ENCODE results near the gene LONP2. TPM values are rescaled to one million over a fixed set of nuclear protein-coding genes. Genes with fewer than 3 reads are reported as not detected.
A peak's percentile ranks its signal among the peaks of the same experiment; 100 is the strongest.
"Not testable (repeated sequence)": the region's sequence is repeated elsewhere in the genome, so short reads cannot be mapped to it uniquely, and the experiment has no call there.

Gene LONP2
- total RNA-seq, 1 donor from 2014 or later, result 81.9 TPM

DNA sequence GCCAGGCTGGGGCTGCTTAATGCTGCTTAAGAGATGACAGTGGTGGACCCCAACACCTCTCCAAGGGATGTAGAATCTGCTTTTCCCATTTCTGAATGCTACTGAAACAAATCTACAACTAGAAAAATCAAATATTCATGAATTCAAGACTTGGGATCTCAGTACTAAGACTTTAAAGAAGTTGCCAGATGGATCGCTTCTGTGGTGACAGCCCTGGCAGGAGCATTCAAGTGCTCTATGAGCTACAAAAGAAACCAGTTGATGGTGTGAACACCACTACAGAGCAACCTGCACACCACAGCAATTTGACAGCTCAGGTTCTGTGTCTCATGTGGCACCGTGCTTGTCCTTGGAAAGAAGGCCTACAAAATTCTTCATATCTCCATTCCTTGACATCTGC is 98.5 kb downstream of the LONP2 start:
- no peak for DNase-seq

DNA sequence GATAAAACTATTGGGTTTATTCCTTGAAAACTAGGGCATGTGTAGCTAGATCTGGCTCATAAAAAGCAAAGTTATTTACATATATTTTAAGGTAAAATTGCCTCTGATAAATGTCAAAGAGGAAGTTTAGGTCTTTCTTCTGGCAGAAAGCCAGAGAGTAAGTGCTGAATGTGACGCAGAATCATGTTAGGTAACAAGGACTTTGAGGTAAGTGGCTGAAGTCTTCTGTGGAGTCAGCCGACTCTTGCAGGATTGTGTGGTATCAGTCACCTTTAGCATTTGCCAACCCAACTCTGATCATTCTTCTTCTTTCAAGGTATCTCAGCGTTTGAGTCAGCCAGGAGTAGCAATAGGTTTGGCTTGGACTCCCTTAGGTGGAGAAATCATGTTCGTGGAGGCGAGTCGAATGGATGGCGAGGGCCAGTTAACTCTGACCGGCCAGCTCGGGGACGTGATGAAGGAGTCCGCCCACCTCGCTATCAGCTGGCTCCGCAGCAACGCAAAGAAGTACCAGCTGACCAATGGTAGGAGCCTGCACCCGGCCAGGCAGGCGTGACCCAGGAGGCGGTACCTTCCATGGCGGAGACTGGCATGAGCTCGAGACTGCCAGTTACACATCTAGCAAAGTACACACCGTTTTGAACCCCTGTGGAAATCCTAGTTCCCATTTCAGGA is 103.2 kb downstream of the LONP2 start:
- no peak for DNase-seq

DNA sequence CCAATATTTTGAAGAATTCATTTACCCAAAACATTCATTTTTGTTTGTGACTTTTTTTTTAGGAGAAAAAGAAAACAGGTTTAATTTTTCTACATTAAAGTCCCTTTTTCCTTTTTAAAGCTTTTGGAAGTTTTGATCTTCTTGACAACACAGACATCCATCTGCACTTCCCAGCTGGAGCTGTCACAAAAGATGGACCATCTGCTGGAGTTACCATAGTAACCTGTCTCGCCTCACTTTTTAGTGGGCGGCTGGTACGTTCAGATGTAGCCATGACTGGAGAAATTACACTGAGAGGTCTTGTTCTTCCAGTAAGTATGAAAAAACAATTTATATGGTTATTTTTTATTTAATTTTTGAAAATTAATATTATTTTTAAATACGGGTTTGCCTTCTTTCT is 103.9 kb downstream of the LONP2 start:
- peak; percentile 46 for DNase-seq

DNA sequence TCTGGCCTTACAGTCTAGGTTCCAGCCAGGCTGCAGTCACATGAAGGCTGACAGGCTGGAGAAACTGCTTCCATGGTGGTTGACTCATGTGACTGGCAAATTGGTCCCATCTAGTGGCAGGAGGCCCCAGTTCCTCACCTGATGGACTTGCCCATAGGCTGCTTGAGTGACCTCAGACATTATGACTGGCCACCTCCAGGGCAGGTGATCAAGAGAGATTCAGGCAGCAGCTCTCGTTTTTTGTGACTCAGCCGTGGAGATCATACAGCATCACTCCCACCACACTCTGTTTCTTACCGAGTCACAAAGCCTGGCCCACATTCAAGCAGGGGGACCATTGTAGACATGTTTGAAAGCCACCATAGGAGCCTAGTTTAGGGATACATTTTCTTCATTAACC is 106.6 kb downstream of the LONP2 start:
- no peak for DNase-seq

DNA sequence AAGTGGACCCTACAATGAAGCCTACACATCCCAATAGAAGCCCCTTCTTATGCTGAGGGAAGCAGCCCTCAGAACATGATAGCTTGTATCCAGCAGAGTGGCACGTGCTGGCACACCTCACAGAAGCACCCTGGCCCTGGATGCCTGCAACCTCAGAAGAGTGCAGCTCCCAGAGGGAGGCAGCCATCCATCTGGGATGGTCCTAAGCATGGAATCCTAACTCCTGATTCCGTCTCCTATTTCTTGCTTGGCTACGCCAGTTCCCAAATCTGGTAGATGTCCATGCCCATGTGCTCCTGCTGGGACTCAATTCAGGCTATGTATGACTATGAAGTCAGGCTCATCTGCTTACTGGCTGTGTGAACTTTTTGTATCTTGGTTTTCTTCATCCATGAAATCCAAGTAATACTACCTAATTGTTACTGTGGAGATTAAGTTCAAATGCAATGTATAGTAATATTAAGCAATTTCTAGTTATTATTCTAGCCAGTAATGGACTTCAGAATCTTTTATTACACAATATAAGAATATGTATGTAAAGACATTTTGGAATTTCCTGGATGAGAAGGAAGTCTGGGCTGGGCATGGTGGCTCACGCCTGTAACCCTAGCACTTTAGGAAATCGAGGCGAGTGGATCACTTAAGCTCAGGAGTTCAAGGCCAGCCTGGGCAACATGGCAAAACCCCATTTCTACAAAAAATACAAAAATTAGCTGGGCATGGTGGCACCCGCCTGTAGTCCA is 108.7 kb downstream of the LONP2 start:
- no peak for DNase-seq

DNA sequence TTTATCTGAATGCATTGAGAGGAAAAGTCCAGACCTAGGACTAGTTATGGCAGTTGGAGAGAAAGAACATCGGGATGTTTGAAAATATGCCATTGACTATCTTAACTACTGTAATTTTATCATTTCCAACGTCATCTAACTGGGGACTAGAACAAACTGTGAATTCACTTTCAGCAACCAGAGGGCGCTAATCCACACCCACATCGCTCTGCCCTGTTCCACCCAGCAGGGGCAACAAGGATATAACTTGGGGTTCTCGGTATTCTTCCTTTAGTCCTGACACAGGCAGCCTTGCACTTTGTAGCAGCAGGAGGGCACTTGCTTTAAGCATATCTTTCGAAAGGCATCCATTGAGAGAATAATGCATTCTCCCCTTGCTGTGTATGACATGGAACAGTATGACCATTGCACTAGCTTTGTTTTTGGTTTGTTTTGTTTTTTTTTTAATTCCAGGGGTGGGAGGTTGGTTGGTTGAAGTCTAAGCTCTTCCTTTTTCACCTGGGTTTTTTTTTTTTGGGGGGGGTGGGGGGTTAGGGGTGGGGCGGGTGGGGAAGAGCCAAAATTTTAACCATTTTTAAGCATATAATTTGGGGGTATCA is 109.6 kb downstream of the LONP2 start:
- DNase-seq, result no peak

DNA sequence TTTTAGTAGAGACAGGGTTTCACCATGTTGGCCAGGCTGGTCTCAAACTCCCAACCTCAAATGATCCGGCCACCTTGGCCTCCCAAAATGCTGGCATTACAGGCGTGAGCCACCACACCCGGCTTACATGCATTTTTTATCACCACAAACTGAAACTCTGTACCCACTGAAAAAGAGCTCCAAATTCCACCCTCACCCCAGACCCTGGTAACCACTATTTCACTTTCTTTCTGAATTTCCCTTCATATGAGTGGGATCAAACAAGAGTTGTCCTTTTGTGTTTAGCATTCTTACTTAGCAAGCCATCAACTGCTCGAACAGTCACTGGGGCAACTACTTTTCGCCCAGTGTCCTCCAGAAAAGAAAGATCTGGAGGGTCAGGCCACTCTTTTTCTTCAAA is 110.3 kb downstream of the LONP2 start:
- not testable (repeated sequence) for DNase-seq

DNA sequence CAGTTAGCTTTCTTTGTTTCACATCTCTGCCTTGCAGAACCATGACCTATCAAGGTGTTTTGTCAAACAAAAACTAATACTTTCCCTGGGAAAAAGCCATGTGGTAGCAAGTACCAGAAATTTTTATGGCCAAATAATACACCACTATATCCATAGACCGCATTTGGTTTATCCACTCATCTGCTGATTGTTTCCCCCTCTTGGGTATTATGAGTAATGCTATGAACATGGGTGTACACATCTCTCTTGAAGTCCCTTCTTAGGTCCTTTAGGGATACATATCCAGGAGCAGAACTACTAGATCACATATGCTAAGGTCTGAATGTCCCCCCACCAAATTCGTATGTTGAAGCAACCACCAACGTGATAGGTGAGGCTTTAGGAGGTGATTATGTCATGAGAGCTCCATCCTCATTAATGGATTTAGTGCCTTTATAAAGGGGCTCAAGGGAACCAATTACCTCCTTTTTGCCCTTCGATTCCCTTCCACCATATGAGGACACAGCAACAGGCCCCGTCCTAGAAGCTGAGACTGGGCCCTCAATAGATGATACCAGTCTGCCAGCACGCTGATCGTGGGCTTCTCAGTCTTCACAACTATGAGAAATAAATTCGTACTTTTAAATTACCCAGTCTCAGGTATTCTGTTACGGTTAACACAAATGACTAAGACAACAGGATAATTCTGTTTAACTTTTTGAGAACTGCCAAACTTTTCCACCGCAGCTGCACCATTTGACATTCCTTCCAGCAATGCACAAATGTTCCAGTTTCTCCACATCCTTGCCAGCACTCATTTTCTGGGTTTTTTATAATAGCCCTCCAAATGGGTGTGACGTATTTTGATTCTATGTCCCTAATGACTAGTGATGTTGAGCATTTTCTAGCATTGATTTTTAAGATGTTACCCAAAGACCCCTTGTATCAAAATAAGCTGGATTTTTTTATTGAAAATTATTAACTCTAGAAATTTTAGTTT is 111.1 kb downstream of the LONP2 start:
- no peak for DNase-seq

DNA sequence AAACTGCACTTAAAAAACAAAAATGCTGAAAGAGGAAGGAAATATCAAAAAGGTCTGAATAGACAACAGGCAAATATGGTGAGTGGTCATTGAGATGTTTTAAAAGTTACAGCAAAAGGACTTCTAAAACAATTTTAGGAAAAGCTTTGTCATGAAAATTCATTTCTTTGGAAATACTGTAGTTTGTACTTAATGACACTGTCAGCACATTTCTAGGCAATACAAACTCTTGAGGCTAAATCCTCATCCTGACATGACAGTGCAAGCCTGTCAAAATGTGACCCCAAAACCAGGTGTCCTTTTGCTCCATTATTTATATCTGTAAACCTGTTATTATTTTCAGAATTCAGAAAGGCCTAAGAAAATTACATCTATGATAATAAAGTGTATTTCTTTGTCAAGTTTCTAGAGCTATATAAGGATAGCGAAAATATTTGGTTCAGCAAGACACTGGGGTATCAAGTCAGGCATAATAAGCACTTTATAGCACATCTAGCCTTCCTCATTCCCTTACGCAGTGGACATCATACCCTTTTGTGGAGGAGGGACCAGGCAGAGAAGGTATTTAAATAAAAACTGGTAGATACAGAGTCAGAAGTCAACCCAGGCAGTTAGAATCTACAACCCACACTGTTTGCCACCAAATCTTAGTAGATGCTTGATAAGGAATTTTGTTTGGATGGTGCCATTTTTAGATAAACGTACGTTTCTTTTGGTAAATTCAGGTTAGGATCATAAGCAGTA is 112.7 kb downstream of the LONP2 start:
- DNase-seq, result no peak

DNA sequence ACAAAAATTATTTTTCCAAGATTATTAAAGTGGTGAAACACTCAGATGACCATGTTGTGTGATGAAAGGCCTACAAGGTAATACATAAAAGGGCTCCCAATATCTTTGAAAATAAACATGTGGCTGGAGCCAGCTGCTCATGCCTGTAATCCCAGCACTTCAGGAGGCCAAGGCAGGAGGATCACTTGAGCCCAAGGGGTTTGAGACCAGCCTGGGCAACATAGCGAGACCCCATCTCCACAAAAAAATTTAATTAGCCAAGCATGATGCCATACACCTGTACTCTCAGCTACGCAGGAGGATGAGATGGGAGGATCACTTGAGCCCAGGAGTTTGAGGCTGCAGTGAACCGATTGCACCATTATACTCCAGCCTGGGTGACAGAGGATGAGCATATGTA is 114.3 kb downstream of the LONP2 start:
- DNase-seq, result no peak

DNA sequence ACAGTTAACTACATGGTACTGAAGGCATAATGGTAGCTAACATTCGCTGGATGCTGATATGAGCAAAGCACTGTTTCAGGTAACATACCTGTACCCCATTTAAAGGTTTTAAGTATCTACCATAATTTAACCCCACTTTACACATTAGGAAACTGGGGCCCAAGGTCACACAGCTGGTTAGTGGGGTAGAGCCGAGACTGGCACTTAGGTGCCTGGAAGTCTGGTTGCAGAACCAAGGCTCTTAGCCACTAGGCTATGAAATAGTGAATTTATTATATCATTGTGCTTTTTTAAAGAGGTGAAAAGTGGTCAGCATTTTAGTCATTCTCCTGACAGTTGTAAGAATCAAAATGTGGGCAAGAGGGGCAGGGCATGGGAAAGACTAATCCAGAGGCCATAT is 115.9 kb downstream of the LONP2 start:
- no peak for DNase-seq

DNA sequence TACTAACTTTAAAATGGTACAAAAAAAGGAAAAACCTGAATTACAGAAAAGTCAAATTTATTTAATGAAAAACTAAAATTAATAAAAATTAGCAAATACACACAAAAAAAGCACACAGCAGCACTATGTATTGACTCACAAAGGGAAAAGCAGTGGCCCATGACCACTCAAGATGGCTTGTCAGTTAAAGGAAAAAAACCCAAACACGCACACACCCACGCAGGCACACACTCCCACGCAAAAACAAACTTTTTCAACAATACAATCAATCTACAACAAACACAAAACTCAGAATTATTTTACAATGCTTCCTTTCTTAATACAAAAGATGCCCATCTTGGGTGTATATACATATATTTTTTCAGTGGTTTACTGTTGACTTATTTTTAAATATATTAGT is 116.9 kb downstream of the LONP2 start:
- no peak for DNase-seq

DNA sequence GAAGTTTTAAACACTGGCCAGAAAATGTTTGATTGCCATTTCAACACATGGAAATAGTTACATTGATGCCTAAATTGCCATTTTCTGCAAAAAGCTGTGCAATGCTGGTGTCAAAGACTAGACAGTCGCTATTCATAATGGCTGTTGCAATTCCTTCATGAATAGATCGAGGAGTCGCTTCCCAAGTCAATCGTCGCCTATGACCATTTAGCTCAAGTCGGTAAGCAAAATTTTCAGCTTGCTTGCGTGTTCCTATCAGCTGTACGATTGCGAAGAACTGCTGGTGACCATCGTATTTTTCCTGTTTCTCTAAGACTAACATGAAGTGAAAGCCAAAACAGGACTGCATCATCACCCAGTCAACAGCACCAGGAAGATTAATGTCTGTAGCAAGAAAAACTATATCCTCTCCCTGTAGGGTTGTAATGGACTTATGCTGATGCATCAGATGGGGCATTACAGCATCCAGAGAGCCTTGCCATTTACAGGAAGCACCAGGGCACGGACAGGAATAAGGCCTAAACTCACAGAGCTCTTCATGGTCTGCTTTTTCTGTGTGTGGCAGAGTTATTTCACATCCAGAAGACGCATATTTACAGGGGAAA is 117.5 kb downstream of the LONP2 start:
- no peak for DNase-seq

DNA sequence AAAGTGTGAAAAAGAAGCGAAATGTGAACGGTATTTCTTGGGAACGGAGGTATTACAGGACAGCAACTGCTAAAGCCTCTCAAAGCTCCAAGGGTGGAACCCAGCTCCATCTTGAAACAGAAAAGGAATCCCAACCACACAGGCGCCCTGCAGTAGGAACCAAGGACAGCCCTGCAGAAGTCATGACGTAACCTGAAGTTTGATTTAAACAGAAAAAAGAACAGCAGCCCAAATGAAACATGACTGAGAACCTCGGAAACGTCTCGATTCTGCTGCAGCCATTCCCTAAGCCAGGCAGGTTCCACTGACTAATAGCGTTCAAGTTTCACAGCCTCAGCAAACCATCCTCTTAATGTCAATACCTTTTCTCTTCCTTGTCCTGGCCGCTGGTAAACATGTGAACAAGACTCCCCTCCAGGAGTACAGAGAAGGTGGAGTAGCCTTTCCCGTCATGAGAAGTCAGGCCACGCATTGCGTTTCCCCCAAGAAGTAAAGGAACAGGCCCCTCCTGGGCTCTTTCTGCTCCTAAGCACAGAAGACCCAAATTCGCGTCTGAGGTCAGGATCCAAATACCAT is 121.0 kb downstream of the LONP2 start:
- no peak for DNase-seq

DNA sequence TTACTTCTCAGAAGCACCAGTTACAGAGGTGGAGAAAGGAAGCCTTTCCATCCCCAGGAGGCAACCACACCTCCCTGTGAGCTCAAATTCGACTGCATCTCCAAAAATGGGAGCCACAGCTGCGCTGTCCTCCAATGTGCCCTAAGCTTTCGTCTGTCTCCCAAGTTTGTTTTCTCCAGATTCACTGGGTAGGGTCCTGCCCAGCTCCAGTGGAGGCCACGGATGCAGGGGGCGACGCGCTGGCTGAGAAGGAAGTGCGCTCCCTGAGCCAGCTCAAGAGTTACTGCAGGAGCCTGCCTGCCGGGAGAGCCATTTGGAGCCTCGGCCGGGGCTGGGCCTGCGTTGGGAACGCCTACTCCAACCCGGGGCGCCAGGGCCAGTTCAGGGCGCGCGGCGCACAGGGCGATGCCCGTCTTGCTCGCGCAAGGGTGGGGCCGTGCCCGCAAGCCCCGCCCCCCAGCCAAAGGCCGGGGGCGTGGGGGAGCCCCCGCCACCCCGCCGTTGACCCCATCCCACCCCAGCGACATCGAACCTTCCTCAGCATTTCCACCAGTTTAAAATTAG is 121.6 kb downstream of the LONP2 start:
- DNase-seq, result peak; percentile 78

DNA sequence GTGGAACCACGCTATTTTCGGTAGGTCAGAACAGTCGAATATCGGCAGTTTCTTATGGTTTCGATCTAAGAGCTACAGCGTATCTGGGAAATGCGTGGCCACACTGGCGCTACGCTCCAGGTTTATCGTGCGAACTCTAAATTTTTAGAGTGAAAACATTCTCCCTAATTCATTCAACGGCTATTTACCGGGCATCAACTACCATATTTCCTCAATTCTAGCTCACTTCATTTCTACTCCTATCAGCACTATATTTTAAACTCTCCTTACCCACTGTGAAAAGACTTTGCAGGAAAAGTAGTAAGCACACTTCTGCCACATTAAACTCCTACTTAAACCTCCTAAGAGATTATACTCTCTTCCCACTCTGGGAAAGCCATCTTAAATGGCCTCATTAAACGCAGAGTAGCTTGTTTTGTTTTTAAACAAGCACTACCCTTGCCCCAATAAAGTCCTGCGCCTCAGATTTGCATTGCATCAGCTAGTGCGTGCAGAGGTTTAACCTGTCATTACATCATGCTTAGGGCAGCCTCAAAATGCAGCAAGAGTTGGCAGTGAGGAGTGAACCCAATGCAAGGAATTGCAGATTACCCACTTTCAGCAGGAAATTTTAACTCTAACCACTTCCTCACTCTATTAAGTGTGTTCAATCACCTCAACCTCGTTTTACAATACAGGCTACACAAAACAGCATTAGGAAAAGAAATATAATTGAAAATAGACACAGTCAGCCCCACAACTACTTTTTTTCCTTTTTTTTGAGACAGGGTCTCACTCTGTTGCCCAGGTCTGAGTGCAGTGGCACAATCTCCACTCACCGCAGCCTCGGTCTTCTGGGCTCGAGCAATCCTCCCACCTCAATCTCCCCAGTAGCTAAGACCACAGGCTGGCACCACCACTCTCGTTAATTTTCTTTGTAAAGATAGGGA is 122.3 kb downstream of the LONP2 start:
- no peak for DNase-seq

DNA sequence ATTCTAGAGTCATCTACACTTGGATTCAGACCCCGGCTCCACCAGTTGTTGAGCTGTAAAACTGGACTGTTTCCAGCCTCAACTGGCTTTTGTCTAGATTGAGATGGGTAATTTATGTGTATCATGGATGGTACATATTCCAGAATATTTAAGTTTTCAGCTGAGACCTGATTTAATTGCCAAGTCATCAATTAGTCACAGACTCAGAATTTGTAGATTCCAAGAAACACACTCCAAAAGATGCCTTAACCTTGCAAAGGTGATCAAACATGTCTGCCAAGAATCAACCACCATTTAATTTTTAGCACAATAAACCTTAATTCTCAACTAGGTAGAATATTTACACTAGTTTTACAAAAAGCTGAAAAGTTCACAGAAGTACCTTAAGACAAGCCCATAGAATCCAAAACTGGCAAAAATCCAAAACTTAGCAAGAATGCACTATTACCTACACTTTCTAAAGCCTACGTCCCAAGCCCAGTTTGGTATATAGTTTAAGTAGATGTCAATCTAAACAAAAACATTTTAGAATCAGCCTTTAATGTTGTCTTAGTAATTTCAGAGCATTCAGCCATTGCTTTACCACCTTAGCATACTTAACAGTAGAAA is 123.4 kb downstream of the LONP2 start:
- no peak for DNase-seq

DNA sequence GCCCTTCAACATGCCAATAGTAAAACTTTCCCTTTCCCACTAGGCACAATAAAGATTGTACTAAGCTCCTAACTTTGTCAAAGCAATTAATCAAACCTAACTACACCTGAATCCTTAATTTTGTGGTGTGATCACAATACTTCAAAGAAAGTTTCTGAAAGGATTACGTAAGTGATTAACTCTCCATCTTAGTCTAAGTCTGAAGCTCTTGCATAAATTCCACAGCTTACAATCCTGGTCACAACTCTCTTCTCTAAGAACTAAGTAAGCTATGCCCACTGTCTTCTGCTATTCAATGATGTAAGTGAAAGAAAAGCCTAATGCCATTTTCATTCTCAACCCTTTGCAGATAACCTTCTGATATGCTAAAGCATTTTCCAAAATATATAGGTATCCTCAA is 125.7 kb downstream of the LONP2 start:
- no peak for DNase-seq

DNA sequence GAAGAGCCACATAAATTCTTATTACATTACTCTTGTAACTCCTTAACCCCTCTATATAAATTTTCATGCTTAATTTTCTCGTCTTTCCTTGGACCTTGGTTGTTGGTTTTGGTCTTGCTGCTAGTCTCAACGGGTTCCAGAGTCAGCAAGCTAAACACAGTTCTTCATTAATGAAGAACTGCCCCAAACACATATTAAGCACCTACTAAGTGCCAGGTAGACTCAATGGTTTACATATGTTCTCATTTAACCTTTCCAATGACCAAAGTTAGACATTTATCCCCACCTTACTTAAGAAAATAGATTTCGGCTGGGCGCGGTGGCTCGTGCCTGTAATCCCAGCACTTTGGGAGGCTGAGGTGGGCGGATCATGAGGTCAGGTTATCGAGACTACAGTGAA is 126.1 kb downstream of the LONP2 start:
- DNase-seq, result no peak

Measured in occipital lobe (tissue), 2 donors.